ENCODE measurements around the gene MIA.

- TF ChIP-seq THRB (CRISPR knock-in tag; conservative IDR thresholded peaks at IDR 0.05) (no peak), EZH2 (IDR thresholded peaks at IDR 0.05; ENCODE audit: borderline replicate concordance, low read depth, low read length) (no peak), HMG20A (CRISPR knock-in tag; conservative IDR thresholded peaks at IDR 0.05) (no peak), POLR2A (conservative IDR thresholded peaks at IDR 0.05) (no peak), SIRT6 (IDR thresholded peaks at IDR 0.05; ENCODE audit: low read depth, low read length) (no peak), SMARCA5 (IDR thresholded peaks at IDR 0.05) (no peak)
- TF ChIP-seq, protein P1, sequence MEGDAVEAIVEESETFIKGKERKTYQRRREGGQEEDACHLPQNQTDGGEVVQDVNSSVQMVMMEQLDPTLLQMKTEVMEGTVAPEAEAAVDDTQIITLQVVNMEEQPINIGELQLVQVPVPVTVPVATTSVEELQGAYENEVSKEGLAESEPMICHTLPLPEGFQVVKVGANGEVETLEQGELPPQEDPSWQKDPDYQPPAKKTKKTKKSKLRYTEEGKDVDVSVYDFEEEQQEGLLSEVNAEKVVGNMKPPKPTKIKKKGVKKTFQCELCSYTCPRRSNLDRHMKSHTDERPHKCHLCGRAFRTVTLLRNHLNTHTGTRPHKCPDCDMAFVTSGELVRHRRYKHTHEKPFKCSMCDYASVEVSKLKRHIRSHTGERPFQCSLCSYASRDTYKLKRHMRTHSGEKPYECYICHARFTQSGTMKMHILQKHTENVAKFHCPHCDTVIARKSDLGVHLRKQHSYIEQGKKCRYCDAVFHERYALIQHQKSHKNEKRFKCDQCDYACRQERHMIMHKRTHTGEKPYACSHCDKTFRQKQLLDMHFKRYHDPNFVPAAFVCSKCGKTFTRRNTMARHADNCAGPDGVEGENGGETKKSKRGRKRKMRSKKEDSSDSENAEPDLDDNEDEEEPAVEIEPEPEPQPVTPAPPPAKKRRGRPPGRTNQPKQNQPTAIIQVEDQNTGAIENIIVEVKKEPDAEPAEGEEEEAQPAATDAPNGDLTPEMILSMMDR (IDR thresholded peaks at IDR 0.05 in 2 of 3, conservative IDR thresholded peaks at IDR 0.05 in 1 of 3; ENCODE audit: insufficient read depth in 2 of 3, low read depth in 1 of 3, low read length in 3 of 3) = no peak
Observed at GRCh38 chr19:40740747-40741146, 34.6 kb upstream of the MIA start.

Data from K562 (cell line).